H1 (cell line): ENCODE measurements around the gene TET1. TPM values are rescaled to one million over a fixed set of nuclear protein-coding genes. Genes with fewer than 3 reads are reported as not detected.

Experiments
- CTCF ChIA-PET: fragments of 300-600 bp; sonication (Branson Sonifier 250); formaldehyde crosslinking; loops from one replicate; lab custom pipeline; 2021; ENCODE audit not compliant: partially characterized antibody; lab: Charles Lee
- POLR2A ChIA-PET: fragments of 300-600 bp; sonication (Branson Sonifier 250); formaldehyde crosslinking; loops from one replicate; lab custom pipeline; 2021; ENCODE audit warnings: inconsistent platforms; ENCODE audit not compliant: partially characterized antibody; lab: Charles Lee
- DNase-seq, 2 experiments: peaks; one replicate each; pipeline versions ENCODE4 v3.0.0 to v3.0.0-alpha.2; 2010 to 2022; ENCODE audit warnings: low spot score in 2 of 2, low read depth in 1 of 2, mixed read lengths in 1 of 2
- FAIRE-seq: peaks from 2 replicates; lab custom pipeline; 2011; peaks lifted over from hg19 to GRCh38; lab: Jason Lieb, UNC
- H2AFZ ChIP-seq: 2 replicates; pipeline ENCODE4 v1.8.1; 2012; ENCODE audit warnings: low read length, inconsistent platforms
- H2AK5ac ChIP-seq: 2 replicates; pipeline ENCODE4 v1.6.1; 2013; ENCODE audit warnings: low read depth, low read length
- H2BK120ac ChIP-seq: replicated peaks from 2 replicates; pipeline ENCODE3; 2013; ENCODE audit warnings: low read depth, low read length, inconsistent platforms
- H2BK12ac ChIP-seq: 2 replicates; pipeline ENCODE4 v1.6.1; 2013; ENCODE audit warnings: low read depth, low read length
- H2BK15ac ChIP-seq: 2 replicates; pipeline ENCODE4 v1.6.1; 2013; ENCODE audit warnings: low read length
- H2BK20ac ChIP-seq: 2 replicates; pipeline ENCODE4 v1.6.1; 2013; ENCODE audit warnings: low read length
- H2BK5ac ChIP-seq: 2 replicates; pipeline ENCODE4 v1.6.1; 2013; ENCODE audit warnings: low read depth, low read length
- H3K14ac ChIP-seq: 2 replicates; pipeline ENCODE4 v1.6.1; 2013; ENCODE audit warnings: inconsistent platforms; ENCODE audit not compliant: insufficient read length
- H3K18ac ChIP-seq: 2 replicates; pipeline ENCODE4 v1.6.1; 2013; ENCODE audit warnings: low read length; ENCODE audit errors: extremely low read depth
- H3K23ac ChIP-seq: 2 replicates; pipeline ENCODE4 v1.6.1; 2013; ENCODE audit warnings: inconsistent platforms; ENCODE audit not compliant: insufficient read length
- H3K23me2 ChIP-seq: 2 replicates; pipeline ENCODE4 v1.6.1; 2013; ENCODE audit warnings: low read depth, low read length
- H3K27ac ChIP-seq: 2 replicates; pipeline ENCODE4 v1.6.1; 2011; ENCODE audit warnings: low read depth, low read length, inconsistent platforms
- H3K27me3 ChIP-seq, 4 experiments: replicated peaks in 1 of 4; 1 replicate in 1 of 4; 2 replicates in 3 of 4; pipeline versions ENCODE4 v1.6.1 to v1.8.1; 2011 to 2013; ENCODE audit warnings: low read length in 3 of 4, mild to moderate bottlenecking in 3 of 4, inconsistent platforms in 2 of 4, mixed read lengths in 2 of 4, moderate library complexity in 1 of 4; ENCODE audit not compliant: control insufficient read depth in 3 of 4, insufficient read depth in 3 of 4; ENCODE audit errors: extremely low read depth in 1 of 4
- H3K36me3 ChIP-seq, 4 experiments: 2 replicates each; pipeline versions ENCODE4 v1.6.1 to v1.8.1; 2011 to 2013; ENCODE audit warnings: mild to moderate bottlenecking in 4 of 4, low read length in 3 of 4, moderate library complexity in 2 of 4, control low read depth in 1 of 4, inconsistent platforms in 1 of 4; ENCODE audit not compliant: insufficient read depth in 4 of 4, control insufficient read depth in 2 of 4
- H3K4ac ChIP-seq: replicated peaks from 2 replicates; pipeline ENCODE3; 2013; ENCODE audit warnings: low read length, low read depth, mixed read lengths, inconsistent platforms; ENCODE audit not compliant: insufficient read length
- H3K4me1 ChIP-seq, 4 experiments: replicated peaks in 1 of 4; 1 replicate in 1 of 4; 2 replicates in 3 of 4; pipeline versions ENCODE4 v1.6.1 to v1.8.1; 2011 to 2013; ENCODE audit warnings: low read length in 3 of 4, inconsistent platforms in 2 of 4, mixed read lengths in 1 of 4; ENCODE audit not compliant: insufficient read depth in 4 of 4, control insufficient read depth in 3 of 4
- H3K4me2 ChIP-seq, 2 experiments: 2 replicates each; pipeline versions ENCODE4 v1.6.1 to v1.8.1; 2011 to 2013; ENCODE audit warnings: low read depth in 2 of 2, low read length in 2 of 2, control low read depth in 1 of 2, inconsistent platforms in 1 of 2, mild to moderate bottlenecking in 1 of 2; ENCODE audit not compliant: insufficient read depth in 1 of 2
- H3K4me3 ChIP-seq, 4 experiments: fragments of 200-600, 300-600 bp in 1 of 4; sonication (generic), shearing (Covaris generic), sonication (Bioruptor Twin) in 1 of 4; 2 replicates each; pipeline versions ENCODE4 v1.5.1 to v1.8.1; 2011 to 2016; ENCODE audit warnings: low read length in 4 of 4, low read depth in 3 of 4, control low read depth in 2 of 4, inconsistent platforms in 2 of 4, mild to moderate bottlenecking in 2 of 4, mixed read lengths in 1 of 4, moderate library complexity in 1 of 4; ENCODE audit not compliant: insufficient read depth in 2 of 4; ENCODE audit errors: extremely low read depth in 1 of 4
- H3K56ac ChIP-seq: replicated peaks from 2 replicates; pipeline ENCODE3; 2013; ENCODE audit warnings: low read depth, mild to moderate bottlenecking, mixed read lengths, low read length, inconsistent platforms; ENCODE audit not compliant: insufficient read length
- H3K79me1 ChIP-seq: 2 replicates; pipeline ENCODE4 v1.6.1; 2013; ENCODE audit warnings: low read depth, low read length, control low read depth
- H3K79me2 ChIP-seq, 2 experiments: 2 replicates each; pipeline versions ENCODE4 v1.6.1 to v1.8.1; 2012 to 2013; ENCODE audit warnings: low read length in 2 of 2, mild to moderate bottlenecking in 2 of 2, inconsistent platforms in 1 of 2; ENCODE audit not compliant: insufficient read depth in 2 of 2, control insufficient read depth in 1 of 2
- H3K9ac ChIP-seq, 4 experiments: replicated peaks in 1 of 4; 1 replicate in 1 of 4; 2 replicates in 3 of 4; pipeline versions ENCODE4 v1.6.1 to v1.8.1; 2011 to 2013; ENCODE audit warnings: low read depth in 3 of 4, low read length in 3 of 4, control low read depth in 2 of 4, mild to moderate bottlenecking in 2 of 4, moderate library complexity in 2 of 4, inconsistent platforms in 1 of 4; ENCODE audit errors: extremely low read depth in 1 of 4
- H3K9me3 ChIP-seq, 2 experiments: 2 replicates each; pipeline versions ENCODE4 v1.6.1 to v1.8.1; 2012 to 2013; ENCODE audit warnings: mild to moderate bottlenecking in 2 of 2, moderate library complexity in 2 of 2, control low read depth in 1 of 2, inconsistent platforms in 1 of 2, low read depth in 1 of 2, low read length in 1 of 2, mixed read lengths in 1 of 2; ENCODE audit not compliant: insufficient read depth in 2 of 2
- H4K20me1 ChIP-seq, 2 experiments: replicated peaks in 1 of 2; 2 replicates each; pipeline versions ENCODE3 to v1.8.1; 2011 to 2013; ENCODE audit warnings: inconsistent platforms in 2 of 2, low read length in 2 of 2, mild to moderate bottlenecking in 1 of 2; ENCODE audit not compliant: insufficient read depth in 2 of 2, control insufficient read depth in 1 of 2
- H4K5ac ChIP-seq: 2 replicates; pipeline ENCODE4 v1.6.1; 2013; ENCODE audit warnings: low read length, low read depth, mixed read lengths, inconsistent platforms; ENCODE audit not compliant: insufficient read length
- H4K8ac ChIP-seq: 2 replicates; pipeline ENCODE4 v1.8.0; 2013; ENCODE audit warnings: mild to moderate bottlenecking, moderate library complexity, low read length, inconsistent platforms; ENCODE audit not compliant: insufficient read depth; ENCODE audit errors: extremely low read depth
- H4K91ac ChIP-seq: replicated peaks from 2 replicates; pipeline ENCODE3; 2013; ENCODE audit warnings: low read length, mixed read lengths, inconsistent platforms; ENCODE audit not compliant: insufficient read length
- ASH2L ChIP-seq: fragments of 200-600, 300-600 bp; sonication (generic); IDR thresholded peaks from one replicate; pipeline ENCODE4 v1.7.1; 2017; ENCODE audit warnings: low read length
- CBX8 ChIP-seq: fragments of 300-800, 300-1000 bp; sonication (generic); IDR thresholded peaks from 2 replicates; pipeline ENCODE4 v1.7.1; 2016; ENCODE audit warnings: low read depth, low read length, borderline replicate concordance
- CTCF ChIP-seq, 3 experiments: IDR thresholded peaks; 1 replicate in 2 of 3; 2 replicates in 1 of 3; pipeline versions ENCODE4 v1.5.1 to v1.6.1; 2011; ENCODE audit warnings: low read length in 3 of 3, mild to moderate bottlenecking in 3 of 3, inconsistent platforms in 2 of 3, low read depth in 1 of 3, moderate library complexity in 1 of 3; ENCODE audit not compliant: insufficient read depth in 1 of 3; ENCODE audit errors: control extremely low read depth in 1 of 3
- EZH2 ChIP-seq: fragments of 200-600 bp; sonication (generic); IDR thresholded peaks from 2 replicates; pipeline ENCODE4 v1.7.1; 2012; ENCODE audit warnings: low read depth, mild to moderate bottlenecking, moderate library complexity, low read length, inconsistent platforms; ENCODE audit not compliant: severe bottlenecking
- GTF2F1 ChIP-seq: IDR thresholded peaks from 2 replicates; pipeline ENCODE4 v1.6.1; 2012; ENCODE audit warnings: low read depth, low read length, improper control_type of control experiment, borderline replicate concordance
- JUN ChIP-seq: IDR thresholded peaks from 2 replicates; pipeline ENCODE4 v1.6.1; 2011; ENCODE audit warnings: low read depth, mild to moderate bottlenecking, improper control_type of control experiment, low read length
- KDM5A ChIP-seq: fragments of 200-600 bp; IDR thresholded peaks from 2 replicates; pipeline ENCODE4 v1.7.1; 2012; ENCODE audit warnings: mild to moderate bottlenecking, low read length, inconsistent platforms, mixed read lengths
- NRF1 ChIP-seq: IDR thresholded peaks from 2 replicates; pipeline ENCODE4 v1.6.1; 2011; ENCODE audit warnings: mild to moderate bottlenecking, low read depth, low read length, improper control_type of control experiment
- POLR2A ChIP-seq, 2 experiments: IDR thresholded peaks; 1 replicate in 1 of 2; 2 replicates in 1 of 2; pipeline ENCODE4 v1.6.1; 2011; ENCODE audit warnings: low read depth in 2 of 2, low read length in 2 of 2, mild to moderate bottlenecking in 2 of 2; ENCODE audit errors: control extremely low read depth in 1 of 2
- POLR2AphosphoS5 ChIP-seq: IDR thresholded peaks from 2 replicates; pipeline ENCODE4 v1.6.1; 2011; ENCODE audit warnings: low read depth, low read length
- POU5F1 ChIP-seq: IDR thresholded peaks from 2 replicates; pipeline ENCODE4 v1.6.1; 2011; ENCODE audit warnings: low read depth, mild to moderate bottlenecking, low read length, moderate library complexity
- SRF ChIP-seq: IDR thresholded peaks from 2 replicates; pipeline ENCODE4 v1.6.1; 2011; ENCODE audit warnings: mild to moderate bottlenecking, low read depth, low read length, moderate library complexity
- TCF12 ChIP-seq: IDR thresholded peaks from 2 replicates; pipeline ENCODE4 v1.6.1; 2011; ENCODE audit warnings: low read depth, mild to moderate bottlenecking, low read length
- WGBS, 2 experiments: shearing (Covaris generic) in 1 of 2; methylation state at CpG; one replicate each; pipeline versions ENCODE4 v1.1.6 to v1.1.7; 2013 to 2015; ENCODE audit warnings: low lambda C conversion rate in 2 of 2, mixed read lengths in 2 of 2, inconsistent platforms in 1 of 2, low coverage in 1 of 2, missing lambda C conversion rate in 1 of 2; ENCODE audit not compliant: insufficient replicate concordance in 2 of 2, insufficient coverage in 1 of 2, insufficient read length in 1 of 2; ENCODE audit errors: extremely low coverage in 1 of 2, missing lambda C conversion rate in 1 of 2; 5-methylcytosine and 5-hydroxymethylcytosine counted together
- polyA plus RNA-seq, 7 experiments: library from polyadenylated mRNA; depleted of rRNA in 3 of 7; stranded (reverse) in 5 of 7; unstranded in 2 of 7; fragments of >200 nt in 5 of 7; fragments of 200-250 nt in 2 of 7; gene quantifications; 1 replicate in 5 of 7; 2 replicates in 1 of 7; 4 replicates in 1 of 7; pipeline versions ENCODE4 v1.2.1 to v1.2.3, GENCODE V29; 2011 to 2013; ENCODE audit warnings: missing spikeins in 2 of 7, mixed read lengths in 2 of 7
- total RNA-seq: library from RNA; stranded (reverse); fragmentation: NEBNext Ultra II Directional; extraction: Animal tissue kit (Norgen Biotek cat#: 25700); gene quantifications from 2 replicates; pipeline ENCODE4 v1.2.1, GENCODE V29; 2021

Gene TET1
- total and polyA plus RNA-seq, 2 of the 8 experiments (the other 6 are each of a cell fraction or from before 2014, with no cell fraction given), result 15.2 to 69.3 TPM

GRCh38 chr10:68564712-68565111, 4.6 kb downstream of the TET1 start:
- H3K79me2 ChIP-seq, result peaks cover 42 to 93% of the 10 kb centered on the region in 2 experiments
- H4K20me1 ChIP-seq, result peaks cover 8 to 9% of the 10 kb centered on the region in 2 experiments
- no peak overlapping the region for H4K5ac ChIP-seq
- no peak overlapping the region for H3K27ac ChIP-seq
- no peak overlapping the region for H3K4me2 ChIP-seq
- H3K18ac ChIP-seq, result no peak overlapping the region
- ChIA-PET POLR2A (no interaction called here), CTCF (interaction anchor here (0.6 to 1.5 kb wide), 3 partner anchors 12 to 20 kb away, joined by 3 to 4 read pairs (median 3); no protein-coding TSS in a partner anchor)
- no peak overlapping the region for H2BK12ac ChIP-seq
- H2BK120ac ChIP-seq, result no peak overlapping the region
- no peak overlapping the region for H2BK20ac ChIP-seq
- H2BK15ac ChIP-seq, result no peak overlapping the region
- no peak overlapping the region for H4K91ac ChIP-seq
- H3K36me3 ChIP-seq, result 0 out of 8 replicates have a peak, but pooled peaks cover 0 to 3% (median 0%) of the 10 kb centered on the region in 4 experiments
- H3K4ac ChIP-seq, result no peak overlapping the region
- 66% methylated on average over 4 of the region's 4 CpGs; no CpG with 5 or more reads in 1 of the 2 experiments for WGBS, 2 experiments
- peaks cover 13% of the 10 kb centered on the region for H3K23me2 ChIP-seq
- H3K23ac ChIP-seq, result no peak overlapping the region
- peaks cover 6% of the 10 kb centered on the region for H3K79me1 ChIP-seq
- no peak for FAIRE-seq
- no peaks in the 10 kb centered on the region for H3K27me3 ChIP-seq
- peaks cover 0 to 20% (median 8%) of the 10 kb centered on the region in 4 experiments; a peak in 6 of 7 replicates for H3K4me1 ChIP-seq
- no peak overlapping the region for H2AFZ ChIP-seq
- no peak overlapping the region for H2AK5ac ChIP-seq
- 0 out of 2 replicates have a peak overlapping the region, but pooled peaks have one; percentile 66 for H2BK5ac ChIP-seq
- H4K8ac ChIP-seq, result no peak overlapping the region
- H3K4me3 ChIP-seq, result no peak overlapping the region
- H3K9ac ChIP-seq, result no peak overlapping the region
- DNase-seq, result no peak
- H3K9me3 ChIP-seq, result no peaks in the 10 kb centered on the region
- no peak overlapping the region for H3K14ac ChIP-seq
- no peak overlapping the region for H3K56ac ChIP-seq
- no peak for TF ChIP-seq POLR2AphosphoS5
- no peak for TF ChIP-seq CBX8
- no peak for TF ChIP-seq SRF
- no peak for TF ChIP-seq POU5F1
- TF ChIP-seq ASH2L, result no peak
- no peak for TF ChIP-seq TCF12
- no peak for TF ChIP-seq EZH2
- no peak for TF ChIP-seq JUN
- TF ChIP-seq POLR2A (IDR thresholded peaks at IDR 0.05; ENCODE audit: control extremely low read depth in 1 of 2, low read depth in 2 of 2, low read length in 2 of 2), result no peak
- no peak for TF ChIP-seq NRF1
- no peak for TF ChIP-seq GTF2F1
- TF ChIP-seq CTCF (IDR thresholded peaks at IDR 0.05; ENCODE audit: control extremely low read depth in 1 of 3, insufficient read depth in 1 of 3, low read depth in 1 of 3, low read length in 3 of 3), result no peak
- TF ChIP-seq KDM5A, result no peak
